Mesenchymal stem cell (in vitro differentiated cells and primary cell): ENCODE results near the gene SLC12A2.
A peak's percentile ranks its signal among the peaks of the same experiment; 100 is the strongest.

Experiments used
- DNase-seq: peaks from one replicate; pipeline ENCODE4 v3.0.0-alpha.2; 2013
- H2AFZ ChIP-seq: one replicate; pipeline ENCODE4 v1.6.1; 2013; ENCODE audit warnings: low read depth, mild to moderate bottlenecking, control low read depth, inconsistent platforms, low read length, moderate library complexity
- H2AK5ac ChIP-seq: 2 replicates; pipeline ENCODE4 v1.6.1; 2013; ENCODE audit warnings: low read length, moderate library complexity, mild to moderate bottlenecking, inconsistent platforms; ENCODE audit not compliant: severe bottlenecking
- H2BK120ac ChIP-seq: one replicate; pipeline ENCODE4 v1.6.1; 2013; ENCODE audit warnings: low read depth, mild to moderate bottlenecking, inconsistent platforms, low read length, moderate library complexity
- H2BK12ac ChIP-seq, 2 experiments: one replicate each; pipeline ENCODE4 v1.6.1; 2013; ENCODE audit warnings: inconsistent platforms in 2 of 2, low read length in 2 of 2, mild to moderate bottlenecking in 2 of 2, moderate library complexity in 2 of 2, control low read depth in 1 of 2
- H2BK15ac ChIP-seq: one replicate; pipeline ENCODE4 v1.6.1; 2013; ENCODE audit warnings: mild to moderate bottlenecking, low read depth, inconsistent platforms; ENCODE audit not compliant: poor library complexity, severe bottlenecking
- H2BK5ac ChIP-seq: 2 replicates; pipeline ENCODE4 v1.6.1; 2013; ENCODE audit warnings: low read depth, mild to moderate bottlenecking, low read length, control low read depth, inconsistent platforms; ENCODE audit not compliant: poor library complexity, severe bottlenecking
- H3K14ac ChIP-seq, 2 experiments: one replicate each; pipeline ENCODE4 v1.6.1; 2013; ENCODE audit warnings: inconsistent platforms in 2 of 2, low read length in 2 of 2, control low read depth in 1 of 2, mild to moderate bottlenecking in 1 of 2, moderate library complexity in 1 of 2
- H3K18ac ChIP-seq, 2 experiments: one replicate each; pipeline ENCODE4 v1.6.1; 2013; ENCODE audit warnings: inconsistent platforms in 2 of 2, low read length in 2 of 2, control low read depth in 1 of 2, low read depth in 1 of 2, mild to moderate bottlenecking in 1 of 2
- H3K23ac ChIP-seq, 2 experiments: one replicate each; pipeline ENCODE4 v1.6.1; 2013; ENCODE audit warnings: inconsistent platforms in 2 of 2, low read length in 2 of 2, mild to moderate bottlenecking in 2 of 2, moderate library complexity in 2 of 2, control low read depth in 1 of 2
- H3K27ac ChIP-seq: 2 replicates; pipeline ENCODE4 v1.5.1; 2013; ENCODE audit warnings: mild to moderate bottlenecking, moderate library complexity, low read length, control low read depth, inconsistent platforms; ENCODE audit not compliant: poor library complexity, severe bottlenecking
- H3K27me3 ChIP-seq, 2 experiments: 2 replicates each; pipeline versions ENCODE4 v1.6.1 to v1.7.0; 2013; ENCODE audit warnings: low read length in 2 of 2, mild to moderate bottlenecking in 2 of 2, moderate library complexity in 2 of 2, control low read depth in 1 of 2, inconsistent platforms in 1 of 2; ENCODE audit not compliant: control insufficient read depth in 1 of 2, insufficient read depth in 1 of 2
- H3K36me3 ChIP-seq, 2 experiments: 2 replicates each; pipeline versions ENCODE4 v1.6.1 to v1.7.0; 2013; ENCODE audit warnings: low read length in 2 of 2, control low read depth in 1 of 2, inconsistent platforms in 1 of 2, low read depth in 1 of 2, mild to moderate bottlenecking in 1 of 2; ENCODE audit not compliant: insufficient read depth in 2 of 2, control insufficient read depth in 1 of 2
- H3K4ac ChIP-seq, 2 experiments: one replicate each; pipeline ENCODE4 v1.6.1; 2013; ENCODE audit warnings: inconsistent platforms in 2 of 2, low read length in 2 of 2, mild to moderate bottlenecking in 2 of 2, moderate library complexity in 2 of 2, control low read depth in 1 of 2, low read depth in 1 of 2
- H3K4me1 ChIP-seq: 2 replicates; pipeline ENCODE4 v1.6.1; 2013; ENCODE audit warnings: low read depth, low read length, control low read depth; ENCODE audit not compliant: control insufficient read depth, insufficient read depth
- H3K4me2 ChIP-seq: 2 replicates; pipeline ENCODE4 v1.6.1; 2013; ENCODE audit warnings: low read length, mild to moderate bottlenecking, inconsistent platforms; ENCODE audit not compliant: poor library complexity, severe bottlenecking
- H3K4me3 ChIP-seq, 2 experiments: 2 replicates each; pipeline versions ENCODE4 v1.5.1 to v1.7.0; 2013; ENCODE audit warnings: low read length in 2 of 2, mild to moderate bottlenecking in 2 of 2, control low read depth in 1 of 2, low read depth in 1 of 2; ENCODE audit not compliant: insufficient read depth in 1 of 2
- H3K79me1 ChIP-seq: replicated peaks from 2 replicates; pipeline ENCODE4 v1.6.1; 2013; ENCODE audit warnings: mild to moderate bottlenecking, control low read depth, low read length, inconsistent platforms; ENCODE audit not compliant: poor library complexity, severe bottlenecking
- H3K9ac ChIP-seq: 2 replicates; pipeline ENCODE4 v1.7.0; 2013; ENCODE audit warnings: mild to moderate bottlenecking, low read length, moderate library complexity
- H3K9me3 ChIP-seq: 2 replicates; pipeline ENCODE4 v1.7.0; 2013; ENCODE audit warnings: mild to moderate bottlenecking, low read length; ENCODE audit not compliant: control insufficient read depth
- H4K8ac ChIP-seq: one replicate; pipeline ENCODE4 v1.6.1; 2013; ENCODE audit warnings: inconsistent platforms, mild to moderate bottlenecking, low read length, moderate library complexity
- H4K91ac ChIP-seq: one replicate; pipeline ENCODE4 v1.6.1; 2013; ENCODE audit warnings: mild to moderate bottlenecking, low read length, inconsistent platforms
- WGBS: methylation state at CpG from one replicate; pipeline ENCODE4 v1.1.7; 2013; ENCODE audit warnings: mixed read lengths; 5-methylcytosine and 5-hydroxymethylcytosine counted together

Gene SLC12A2

DNA sequence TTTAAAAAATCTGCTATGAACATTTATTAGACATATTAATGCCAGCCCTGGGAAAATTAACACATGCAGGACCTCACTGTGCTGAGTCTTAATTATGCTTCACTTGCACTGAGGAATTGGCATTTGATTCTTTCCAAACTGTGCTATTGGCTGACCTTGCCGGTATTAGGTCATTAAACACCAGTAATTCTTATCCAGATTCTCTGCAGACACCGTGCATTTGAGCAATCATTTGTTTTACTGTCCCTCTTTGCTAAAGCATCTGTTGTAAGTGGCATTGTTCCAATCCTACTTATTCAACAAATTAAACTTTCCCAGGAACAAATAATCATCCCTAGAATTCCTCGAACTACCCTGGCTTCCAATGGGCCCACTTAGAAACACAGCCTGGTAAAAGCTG, 145.0 kb downstream of the SLC12A2 start:
- Histone ChIP-seq H3K4me3 (no peak overlapping the region), H3K4ac (no peak overlapping the region), H4K8ac (no peak overlapping the region), H3K4me2 (no peak overlapping the region), H3K14ac (no peak overlapping the region), H2BK12ac (no peak overlapping the region), H3K4me1 (peaks cover 8% of the 10 kb centered on the region), H3K27ac (no peak overlapping the region), H2BK15ac (no peak overlapping the region), H3K18ac (no peak overlapping the region), H2BK120ac (no peak overlapping the region), H3K79me1 (no peaks in the 10 kb centered on the region), H3K23ac (no peak overlapping the region), H4K91ac (no peak overlapping the region), H3K27me3 (no peaks in the 10 kb centered on the region), H3K9me3 (peaks cover 6% of the 10 kb centered on the region), H3K36me3 (no peaks in the 10 kb centered on the region), H2AFZ (no peak overlapping the region), H2AK5ac (no peak overlapping the region), H2BK5ac (no peak overlapping the region), H3K9ac (peak overlapping the region; percentile 3)
- 72% methylated on average over 2 of the region's 3 CpGs for WGBS
- peak; percentile 16 for DNase-seq

GRCh38 chr5:128234928-128235641, 151.5 kb downstream of the SLC12A2 start:
- Histone ChIP-seq H3K4me3 (no peak overlapping the region), H3K4ac (no peak overlapping the region), H3K79me1 (no peaks in the 10 kb centered on the region), H2BK12ac (no peak overlapping the region), H3K9ac (no peak overlapping the region), H3K4me2 (no peak overlapping the region), H3K27me3 (no peaks in the 10 kb centered on the region), H2AFZ (no peak overlapping the region), H2AK5ac (no peak overlapping the region), H2BK120ac (no peak overlapping the region), H4K8ac (no peak overlapping the region), H3K18ac (no peak overlapping the region), H3K36me3 (no peaks in the 10 kb centered on the region), H3K4me1 (no peaks in the 10 kb centered on the region), H2BK15ac (no peak overlapping the region), H2BK5ac (no peak overlapping the region), H3K9me3 (peaks cover 6% of the 10 kb centered on the region), H3K27ac (no peak overlapping the region), H3K14ac (no peak overlapping the region), H3K23ac (no peak overlapping the region), H4K91ac (no peak overlapping the region)
- DNase-seq = no peak
- WGBS = 85% methylated on average over 7 of the region's 7 CpGs

DNA sequence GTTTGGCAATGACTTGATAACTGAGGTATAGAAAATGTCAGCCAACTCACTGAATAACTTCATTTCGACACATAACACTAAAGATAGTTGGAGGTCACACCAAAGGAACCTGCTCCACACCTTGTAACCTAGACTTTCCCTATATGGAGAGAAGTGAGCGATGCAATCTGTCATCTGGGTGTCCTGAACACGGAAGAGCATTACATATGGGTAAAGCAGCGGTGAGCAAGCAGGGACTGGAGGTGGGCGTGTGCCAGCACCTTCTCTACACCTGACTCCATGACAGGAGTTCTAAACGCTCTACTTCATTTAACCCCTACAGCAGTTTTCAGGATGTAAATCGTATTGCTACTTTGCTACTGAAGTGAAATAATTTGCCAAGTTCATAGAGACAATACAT, 152.8 kb downstream of the SLC12A2 start:
- Histone ChIP-seq H3K14ac (no peak overlapping the region), H3K9me3 (no peaks in the 10 kb centered on the region), H3K4me1 (no peaks in the 10 kb centered on the region), H2BK12ac (no peak overlapping the region), H3K27ac (no peak overlapping the region), H3K27me3 (no peaks in the 10 kb centered on the region), H3K36me3 (no peaks in the 10 kb centered on the region), H2AK5ac (no peak overlapping the region), H2BK15ac (no peak overlapping the region), H4K8ac (no peak overlapping the region), H3K23ac (no peak overlapping the region), H3K4me2 (no peak overlapping the region), H4K91ac (no peak overlapping the region), H2AFZ (no peak overlapping the region), H2BK120ac (no peak overlapping the region), H3K79me1 (no peaks in the 10 kb centered on the region), H3K4ac (no peak overlapping the region), H3K4me3 (no peak overlapping the region), H3K18ac (no peak overlapping the region), H2BK5ac (no peak overlapping the region), H3K9ac (no peak overlapping the region)
- 91% methylated on average over 7 of the region's 7 CpGs for WGBS
- no peak for DNase-seq

GRCh38 chr5:128237000-128237399, 153.4 kb downstream of the SLC12A2 start:
- no peak overlapping the region for H2BK120ac ChIP-seq
- no peak overlapping the region for H2BK12ac ChIP-seq
- H3K4me2 ChIP-seq = no peak overlapping the region
- H2AK5ac ChIP-seq = no peak overlapping the region
- no peak overlapping the region for H3K27ac ChIP-seq
- no peak overlapping the region for H4K91ac ChIP-seq
- no peak overlapping the region for H3K18ac ChIP-seq
- H3K79me1 ChIP-seq = no peaks in the 10 kb centered on the region
- no peak overlapping the region for H2BK15ac ChIP-seq
- peak overlapping the region; percentile 6 for H3K9ac ChIP-seq
- no peak for DNase-seq
- H2BK5ac ChIP-seq = no peak overlapping the region
- H3K9me3 ChIP-seq = no peaks in the 10 kb centered on the region
- no peaks in the 10 kb centered on the region for H3K36me3 ChIP-seq
- H3K23ac ChIP-seq = no peak overlapping the region
- no peak overlapping the region for H2AFZ ChIP-seq
- H3K4me3 ChIP-seq = peak overlapping the region in 1 of 2 experiments; percentile 29
- no peaks in the 10 kb centered on the region for H3K4me1 ChIP-seq
- H4K8ac ChIP-seq = no peak overlapping the region
- WGBS = 94% methylated on average over 1 of the region's 2 CpGs
- no peak overlapping the region for H3K14ac ChIP-seq
- H3K4ac ChIP-seq = no peak overlapping the region
- H3K27me3 ChIP-seq = no peaks in the 10 kb centered on the region
